Activated effector memory CD4-positive, alpha-beta T cell treated with Interleukin-2 at 50 U/mL for 16 hours (primary cell): ENCODE data around the gene SFR1.

Experiments used
- DNase-seq: peaks from one replicate; pipeline ENCODE4 v3.0.0-alpha.2; 2020

SFR1 gene

GRCh38 chr10:104121485-104122224 lies at the start of gene SFR1:
Gene SFR1 (plus strand): TSS chr10:104122171. CDS start chr10:104122184, 13 bp downstream.
- DNase-seq = peak; percentile 99

- DNase-seq = no peak
Observed at GRCh38 chr10:104072786-104073185, 49.2 kb upstream of the SFR1 start.

- no peak for DNase-seq
Observed at GRCh38 chr10:104074505-104074904, 47.5 kb upstream of the SFR1 start.

- DNase-seq = no peak
Observed at GRCh38 chr10:104076743-104077160, 45.2 kb upstream of the SFR1 start.

- no peak for DNase-seq
Observed at GRCh38 chr10:104077247-104077646, 44.7 kb upstream of the SFR1 start.

GRCh38 chr10:104077663-104078151 lies 44.3 kb upstream of the SFR1 start:
- DNase-seq = no peak

GRCh38 chr10:104080762-104081161 lies 41.2 kb upstream of the SFR1 start:
- DNase-seq = no peak

GRCh38 chr10:104081998-104082397 lies 40.0 kb upstream of the SFR1 start:
- no peak for DNase-seq

- DNase-seq = no peak
Observed at GRCh38 chr10:104084482-104085142, 37.4 kb upstream of the SFR1 start.

GRCh38 chr10:104085801-104086400 lies 36.1 kb upstream of the SFR1 start, which contains the start of gene COL17A1:
Gene COL17A1 (minus strand): TSS chr10:104085880. CDS start chr10:104080673, 5,207 bp downstream.
- no peak for DNase-seq

- no peak for DNase-seq
Observed at GRCh38 chr10:104088239-104088638, 33.7 kb upstream of the SFR1 start.

- no peak for DNase-seq
Observed at GRCh38 chr10:104089621-104090020, 32.4 kb upstream of the SFR1 start.

- DNase-seq = no peak
Observed at GRCh38 chr10:104090611-104091010, 31.4 kb upstream of the SFR1 start.

GRCh38 chr10:104092749-104093148 lies 29.2 kb upstream of the SFR1 start:
- no peak for DNase-seq

- DNase-seq = no peak
Observed at GRCh38 chr10:104096692-104097091, 25.3 kb upstream of the SFR1 start.

GRCh38 chr10:104098358-104098925 lies 23.5 kb upstream of the SFR1 start:
- no peak for DNase-seq

- no peak for DNase-seq
Observed at GRCh38 chr10:104099269-104099668, 22.7 kb upstream of the SFR1 start.

- no peak for DNase-seq
Observed at GRCh38 chr10:104099941-104100340, 22.0 kb upstream of the SFR1 start.

- no peak for DNase-seq
Observed at GRCh38 chr10:104100795-104101194, 21.2 kb upstream of the SFR1 start.

- no peak for DNase-seq
Observed at GRCh38 chr10:104101902-104102301, 20.1 kb upstream of the SFR1 start.

GRCh38 chr10:104103956-104104355 lies 18.0 kb upstream of the SFR1 start:
- no peak for DNase-seq

- DNase-seq = no peak
Observed at GRCh38 chr10:104104418-104104817, 17.6 kb upstream of the SFR1 start.

GRCh38 chr10:104104926-104105325 lies 17.0 kb upstream of the SFR1 start:
- no peak for DNase-seq
